ENCODE measurements around the gene ZNF266. TPM values are rescaled to one million over a fixed set of nuclear protein-coding genes. Genes with fewer than 3 reads are reported as not detected.

Gene ZNF266
- total RNA-seq, 4 donors from 2014 or later, result 3.7 to 7.0 (median 5.3) TPM

DNA sequence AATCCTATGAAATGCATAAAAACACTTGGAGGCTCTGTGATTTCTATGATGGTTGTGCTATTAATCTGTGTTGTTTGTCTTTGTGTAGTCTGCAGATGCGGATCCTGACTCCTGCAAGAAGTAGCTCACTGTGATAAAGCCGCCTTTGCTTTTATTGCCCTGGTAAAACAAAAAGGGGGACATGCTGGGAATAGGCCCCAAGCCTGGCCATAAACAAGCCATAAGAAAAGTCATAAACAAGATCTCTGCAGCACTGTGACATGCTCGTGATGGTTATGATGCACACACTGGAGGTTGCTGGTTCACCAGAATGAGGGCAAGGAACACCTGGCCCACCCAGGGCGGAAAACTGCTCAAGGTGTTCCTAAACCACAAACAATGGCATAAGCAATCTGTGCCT is 26.6 kb upstream of the ZNF266 start:
- H3K27me3 ChIP-seq, result no peaks in the 10 kb centered on the region
- TF ChIP-seq, protein P1, sequence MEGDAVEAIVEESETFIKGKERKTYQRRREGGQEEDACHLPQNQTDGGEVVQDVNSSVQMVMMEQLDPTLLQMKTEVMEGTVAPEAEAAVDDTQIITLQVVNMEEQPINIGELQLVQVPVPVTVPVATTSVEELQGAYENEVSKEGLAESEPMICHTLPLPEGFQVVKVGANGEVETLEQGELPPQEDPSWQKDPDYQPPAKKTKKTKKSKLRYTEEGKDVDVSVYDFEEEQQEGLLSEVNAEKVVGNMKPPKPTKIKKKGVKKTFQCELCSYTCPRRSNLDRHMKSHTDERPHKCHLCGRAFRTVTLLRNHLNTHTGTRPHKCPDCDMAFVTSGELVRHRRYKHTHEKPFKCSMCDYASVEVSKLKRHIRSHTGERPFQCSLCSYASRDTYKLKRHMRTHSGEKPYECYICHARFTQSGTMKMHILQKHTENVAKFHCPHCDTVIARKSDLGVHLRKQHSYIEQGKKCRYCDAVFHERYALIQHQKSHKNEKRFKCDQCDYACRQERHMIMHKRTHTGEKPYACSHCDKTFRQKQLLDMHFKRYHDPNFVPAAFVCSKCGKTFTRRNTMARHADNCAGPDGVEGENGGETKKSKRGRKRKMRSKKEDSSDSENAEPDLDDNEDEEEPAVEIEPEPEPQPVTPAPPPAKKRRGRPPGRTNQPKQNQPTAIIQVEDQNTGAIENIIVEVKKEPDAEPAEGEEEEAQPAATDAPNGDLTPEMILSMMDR (IDR thresholded peaks at IDR 0.05 in 4 of 5, conservative IDR thresholded peaks at IDR 0.05 in 1 of 5), result no peak
- TF ChIP-seq POLR2A (IDR thresholded peaks at IDR 0.05), result no peak
- H3K4me3 ChIP-seq, result no peak overlapping the region
- H3K36me3 ChIP-seq, result no peaks in the 10 kb centered on the region
- ATAC-seq (no peak), DNase-seq (no peak)
- peaks cover 0 to 6% (median 0%) of the 10 kb centered on the region in 3 donors for H3K9me3 ChIP-seq
- intact Hi-C loops (cut with DNase I; ENCODE audit: low total_unique reads) (no loop called here), in situ Hi-C loops (cut with MboI; ENCODE audit: low sequenced_read_pairs in 4 of 4) (no loop called here)
- no peak overlapping the region for H3K27ac ChIP-seq
- H3K4me1 ChIP-seq, result no peaks in the 10 kb centered on the region

DNA sequence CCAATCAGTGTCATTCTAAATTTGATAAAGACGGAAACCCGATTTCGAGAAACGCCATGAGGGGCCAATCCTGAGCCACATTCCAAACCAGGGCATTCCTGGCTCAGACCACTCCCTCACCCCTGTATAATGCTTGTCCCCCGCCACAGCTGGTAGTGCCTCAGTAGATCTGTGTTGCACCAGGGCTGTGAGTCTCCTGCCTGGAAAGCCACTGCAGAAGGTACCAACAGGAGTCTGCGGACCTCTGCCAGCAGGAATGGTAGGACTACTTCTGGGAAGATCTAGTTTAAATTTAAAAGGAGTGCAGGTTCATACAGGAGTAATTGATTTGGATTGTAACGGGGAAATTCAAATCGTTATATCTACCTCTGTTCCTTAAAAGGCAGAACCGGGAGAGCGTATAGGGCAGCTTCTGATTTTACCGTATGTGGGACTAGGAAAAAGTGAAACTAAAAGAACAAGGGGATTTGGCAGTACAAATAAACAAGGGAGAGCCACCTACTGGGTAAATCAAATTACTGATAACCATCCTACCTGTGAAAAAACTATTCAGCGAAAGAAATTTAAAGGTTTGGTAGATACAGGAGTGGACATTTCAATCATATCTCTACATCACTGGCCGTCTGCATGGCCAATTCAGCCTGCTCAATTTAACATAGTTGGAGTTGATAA is 20.8 kb upstream of the ZNF266 start:
- H3K4me3 ChIP-seq, result no peak overlapping the region

DNA sequence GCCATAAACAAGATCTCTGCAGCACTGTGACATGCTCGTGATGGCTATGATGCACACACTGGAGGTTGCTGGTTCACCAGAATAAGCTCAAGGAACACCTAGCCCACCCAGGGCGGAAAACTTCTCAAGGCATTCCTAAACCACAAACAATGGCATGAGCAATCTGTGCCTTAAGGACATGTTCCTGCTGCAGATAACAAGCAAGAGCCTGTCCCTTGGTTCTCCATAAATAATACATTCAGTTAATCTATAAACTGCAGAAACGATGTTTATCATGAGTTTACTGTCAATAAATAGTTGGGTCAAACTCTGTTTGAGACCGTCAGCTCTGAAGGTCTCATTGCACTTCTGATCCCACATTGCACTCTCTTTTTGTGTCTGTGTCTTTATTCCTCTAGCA is 18.6 kb upstream of the ZNF266 start:
- no peak for DNase-seq
- no peak overlapping the region for H3K4me3 ChIP-seq
- no peak overlapping the region for H3K27ac ChIP-seq
- ATAC-seq, result no peak
- peaks cover 0 to 6% (median 0%) of the 10 kb centered on the region in 3 donors for H3K9me3 ChIP-seq
- TF ChIP-seq POLR2A (IDR thresholded peaks at IDR 0.05), result no peak
- TF ChIP-seq, protein P1 (IDR thresholded peaks at IDR 0.05 in 4 of 5, conservative IDR thresholded peaks at IDR 0.05 in 1 of 5), result no peak
- intact Hi-C loops (cut with DNase I; ENCODE audit: low total_unique reads) (no loop called here), in situ Hi-C loops (cut with MboI; ENCODE audit: low sequenced_read_pairs in 4 of 4) (no loop called here)
- H3K36me3 ChIP-seq, result no peaks in the 10 kb centered on the region
- no peaks in the 10 kb centered on the region for H3K4me1 ChIP-seq
- no peaks in the 10 kb centered on the region for H3K27me3 ChIP-seq

More for the DNA sequence above, 20.8 kb upstream of the ZNF266 start:
- no peaks in the 10 kb centered on the region for H3K4me1 ChIP-seq
- TF ChIP-seq, protein P1 (IDR thresholded peaks at IDR 0.05 in 4 of 5, conservative IDR thresholded peaks at IDR 0.05 in 1 of 5), result no peak
- TF ChIP-seq POLR2A (IDR thresholded peaks at IDR 0.05), result no peak
- no peak for ATAC-seq
- H3K9me3 ChIP-seq, result peaks cover 0 to 6% (median 0%) of the 10 kb centered on the region in 3 donors
- H3K36me3 ChIP-seq, result no peaks in the 10 kb centered on the region
- intact Hi-C loops (cut with DNase I; ENCODE audit: low total_unique reads), result no loop called here
- H3K27me3 ChIP-seq, result no peaks in the 10 kb centered on the region
- H3K27ac ChIP-seq, result no peak overlapping the region
- DNase-seq, result no peak
- in situ Hi-C loops (cut with MboI; ENCODE audit: low sequenced_read_pairs in 4 of 4), result no loop called here

DNA sequence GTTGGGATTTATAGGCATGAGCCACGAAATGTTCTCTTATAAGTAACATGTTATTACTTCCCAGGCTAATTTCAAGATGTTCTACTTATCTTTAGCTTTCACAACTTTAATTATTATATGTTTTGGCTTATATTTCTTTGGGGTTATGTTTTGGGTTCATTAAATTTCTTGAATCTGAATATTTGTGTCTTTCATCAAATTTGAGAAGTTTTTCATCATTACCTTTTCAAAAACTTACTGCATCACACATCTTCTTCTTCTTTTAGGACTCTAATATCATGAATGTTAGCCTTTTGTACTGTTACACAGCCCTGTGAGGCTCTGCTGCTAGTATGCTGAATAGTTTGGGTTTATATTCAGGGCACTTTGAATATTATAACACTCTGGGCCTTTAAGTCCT is 9.7 kb upstream of the ZNF266 start:
- no peak overlapping the region for H3K4me3 ChIP-seq
- no peaks in the 10 kb centered on the region for H3K27me3 ChIP-seq
- TF ChIP-seq POLR2A (IDR thresholded peaks at IDR 0.05), result no peak
- TF ChIP-seq, protein P1 (IDR thresholded peaks at IDR 0.05 in 4 of 5, conservative IDR thresholded peaks at IDR 0.05 in 1 of 5), result no peak
- no peak overlapping the region for H3K27ac ChIP-seq
- H3K9me3 ChIP-seq, result peaks cover 0 to 4% (median 0%) of the 10 kb centered on the region in 3 donors
- H3K36me3 ChIP-seq, result peaks cover 0 to under 1% of the 10 kb centered on the region in 2 donors
- intact Hi-C loops (cut with DNase I; ENCODE audit: low total_unique reads), result no loop called here
- no peaks in the 10 kb centered on the region for H3K4me1 ChIP-seq
- ATAC-seq (no peak), DNase-seq (no peak)
- in situ Hi-C loops (cut with MboI; ENCODE audit: low sequenced_read_pairs in 4 of 4), result loop anchor here in 1 of 4 donors (25.0 kb wide), 1 partner anchor 308 kb away; the partner anchor contains the start of genes OR7G3 and ZNF317

All from gastrocnemius medialis (tissue), 4 donors.